Measurements from ENCODE around the gene KCNJ15. TPM values are rescaled to one million over a fixed set of nuclear protein-coding genes. Genes with fewer than 3 reads are reported as not detected.

KCNJ15 gene
- not detected in 2 replicates for total RNA-seq (2014; rRNA removed; shearing (Covaris generic); ENCODE audit: low replicate concordance)

GRCh38 chr21:38256599-38257302 is at the start of gene KCNJ15:
Gene KCNJ15 (plus strand): TSS chr21:38256991. CDS start chr21:38299262, 42,271 bp downstream.
- H3K79me2 ChIP-seq (ENCODE audit: low read length), result no peaks in the 10 kb centered on the region
- no peaks in the 10 kb centered on the region for H3K4me1 ChIP-seq (ENCODE audit: low read length)
- no peak for DNase-seq
- H3K9me2 ChIP-seq (replicated peaks; ENCODE audit: insufficient read depth, low read length), result no peaks in the 10 kb centered on the region
- H2AFZ ChIP-seq (ENCODE audit: low read length), result no peak within 1 kb of the TSS
- H3K36me3 ChIP-seq (ENCODE audit: insufficient read depth, low read length), result no peaks in the 10 kb centered on the region
- H3K27ac ChIP-seq (ENCODE audit: low read length), result no peak within 1 kb of the TSS
- H3K4me2 ChIP-seq (ENCODE audit: low read depth, low read length, poor library complexity, severe bottlenecking), result no peak within 1 kb of the TSS
- no peak within 1 kb of the TSS for H3K9ac ChIP-seq (ENCODE audit: low read length)
- no peak within 1 kb of the TSS for H3K4me3 ChIP-seq (ENCODE audit: low read length)
- no peaks in the 10 kb centered on the region for H4K20me1 ChIP-seq (ENCODE audit: insufficient read depth, low read depth, low read length)
- no peaks in the 10 kb centered on the region for H3K9me3 ChIP-seq (ENCODE audit: low read length)
- no peaks in the 10 kb centered on the region for H3K27me3 ChIP-seq (ENCODE audit: low read length)

- DNase-seq, result no peak
- no peaks in the 10 kb centered on the region for H3K27me3 ChIP-seq (ENCODE audit: low read length)
- no peaks in the 10 kb centered on the region for H3K9me3 ChIP-seq (ENCODE audit: low read length)
- H4K20me1 ChIP-seq (ENCODE audit: insufficient read depth, low read depth, low read length), result no peaks in the 10 kb centered on the region
- no peak overlapping the region for H2AFZ ChIP-seq (ENCODE audit: low read length)
- H3K79me2 ChIP-seq (ENCODE audit: low read length), result no peaks in the 10 kb centered on the region
- no peak overlapping the region for H3K4me3 ChIP-seq (ENCODE audit: low read length)
- no peaks in the 10 kb centered on the region for H3K4me1 ChIP-seq (ENCODE audit: low read length)
- no peak overlapping the region for H3K9ac ChIP-seq (ENCODE audit: low read length)
- no peak overlapping the region for H3K27ac ChIP-seq (ENCODE audit: low read length)
- H3K36me3 ChIP-seq (ENCODE audit: insufficient read depth, low read length), result no peaks in the 10 kb centered on the region
- H3K4me2 ChIP-seq (ENCODE audit: low read depth, low read length, poor library complexity, severe bottlenecking), result no peak overlapping the region
- no peaks in the 10 kb centered on the region for H3K9me2 ChIP-seq (replicated peaks; ENCODE audit: insufficient read depth, low read length)
These were observed 48.7 kb upstream of the KCNJ15 start for GRCh38 chr21:38208118-38208517.

GRCh38 chr21:38211321-38211720 is 45.5 kb upstream of the KCNJ15 start:
- Histone ChIP-seq H3K36me3 (ENCODE audit: insufficient read depth, low read length) (no peaks in the 10 kb centered on the region), H3K79me2 (ENCODE audit: low read length) (no peaks in the 10 kb centered on the region), H3K27ac (ENCODE audit: low read length) (no peak overlapping the region), H3K9ac (ENCODE audit: low read length) (no peak overlapping the region), H2AFZ (ENCODE audit: low read length) (no peak overlapping the region), H3K4me2 (ENCODE audit: low read depth, low read length, poor library complexity, severe bottlenecking) (no peak overlapping the region), H3K4me1 (ENCODE audit: low read length) (no peaks in the 10 kb centered on the region), H3K9me3 (ENCODE audit: low read length) (no peaks in the 10 kb centered on the region), H3K27me3 (ENCODE audit: low read length) (no peaks in the 10 kb centered on the region), H4K20me1 (ENCODE audit: insufficient read depth, low read depth, low read length) (no peaks in the 10 kb centered on the region), H3K4me3 (ENCODE audit: low read length) (no peak overlapping the region), H3K9me2 (replicated peaks; ENCODE audit: insufficient read depth, low read length) (no peaks in the 10 kb centered on the region)
- no peak for DNase-seq

- Histone ChIP-seq H4K20me1 (ENCODE audit: insufficient read depth, low read depth, low read length) (no peaks in the 10 kb centered on the region), H3K36me3 (ENCODE audit: insufficient read depth, low read length) (no peaks in the 10 kb centered on the region), H3K27me3 (ENCODE audit: low read length) (no peaks in the 10 kb centered on the region), H3K9ac (ENCODE audit: low read length) (no peak overlapping the region), H3K4me2 (ENCODE audit: low read depth, low read length, poor library complexity, severe bottlenecking) (no peak overlapping the region), H3K4me3 (ENCODE audit: low read length) (no peak overlapping the region), H3K79me2 (ENCODE audit: low read length) (no peaks in the 10 kb centered on the region), H3K27ac (ENCODE audit: low read length) (no peak overlapping the region), H3K9me2 (replicated peaks; ENCODE audit: insufficient read depth, low read length) (no peaks in the 10 kb centered on the region), H2AFZ (ENCODE audit: low read length) (no peak overlapping the region), H3K4me1 (ENCODE audit: low read length) (no peaks in the 10 kb centered on the region), H3K9me3 (ENCODE audit: low read length) (no peaks in the 10 kb centered on the region)
- DNase-seq, result no peak
These were observed 44.1 kb upstream of the KCNJ15 start for GRCh38 chr21:38212706-38213105.

GRCh38 chr21:38219049-38219628 is 37.7 kb upstream of the KCNJ15 start:
- H3K9ac ChIP-seq (ENCODE audit: low read length), result no peak overlapping the region
- no peak overlapping the region for H3K4me2 ChIP-seq (ENCODE audit: low read depth, low read length, poor library complexity, severe bottlenecking)
- no peak overlapping the region for H2AFZ ChIP-seq (ENCODE audit: low read length)

GRCh38 chr21:38220270-38220737 is 36.5 kb upstream of the KCNJ15 start:
- Histone ChIP-seq H3K9ac (ENCODE audit: low read length) (no peak overlapping the region), H3K27me3 (ENCODE audit: low read length) (no peaks in the 10 kb centered on the region), H3K79me2 (ENCODE audit: low read length) (no peaks in the 10 kb centered on the region), H3K27ac (ENCODE audit: low read length) (no peak overlapping the region), H3K4me1 (ENCODE audit: low read length) (no peaks in the 10 kb centered on the region), H3K9me2 (replicated peaks; ENCODE audit: insufficient read depth, low read length) (no peaks in the 10 kb centered on the region), H3K36me3 (ENCODE audit: insufficient read depth, low read length) (no peaks in the 10 kb centered on the region), H3K4me3 (ENCODE audit: low read length) (no peak overlapping the region), H4K20me1 (ENCODE audit: insufficient read depth, low read depth, low read length) (no peaks in the 10 kb centered on the region), H2AFZ (ENCODE audit: low read length) (no peak overlapping the region), H3K9me3 (ENCODE audit: low read length) (peaks cover 20% of the 10 kb centered on the region), H3K4me2 (ENCODE audit: low read depth, low read length, poor library complexity, severe bottlenecking) (no peak overlapping the region)
- DNase-seq, result no peak

More at GRCh38 chr21:38219049-38219628, 37.7 kb upstream of the KCNJ15 start:
- Histone ChIP-seq H3K9me3 (ENCODE audit: low read length) (peaks cover 9% of the 10 kb centered on the region), H3K9me2 (replicated peaks; ENCODE audit: insufficient read depth, low read length) (no peaks in the 10 kb centered on the region), H3K4me1 (ENCODE audit: low read length) (no peaks in the 10 kb centered on the region), H3K27me3 (ENCODE audit: low read length) (no peaks in the 10 kb centered on the region), H4K20me1 (ENCODE audit: insufficient read depth, low read depth, low read length) (no peaks in the 10 kb centered on the region), H3K79me2 (ENCODE audit: low read length) (no peaks in the 10 kb centered on the region), H3K27ac (ENCODE audit: low read length) (no peak overlapping the region), H3K4me3 (ENCODE audit: low read length) (no peak overlapping the region), H3K36me3 (ENCODE audit: insufficient read depth, low read length) (no peaks in the 10 kb centered on the region)
- peak; percentile 90 for DNase-seq

- Histone ChIP-seq H3K27ac (ENCODE audit: low read length) (no peak overlapping the region), H3K9me3 (ENCODE audit: low read length) (peaks cover 26% of the 10 kb centered on the region), H3K79me2 (ENCODE audit: low read length) (no peaks in the 10 kb centered on the region), H3K27me3 (ENCODE audit: low read length) (no peaks in the 10 kb centered on the region), H3K9me2 (replicated peaks; ENCODE audit: insufficient read depth, low read length) (no peaks in the 10 kb centered on the region), H3K4me2 (ENCODE audit: low read depth, low read length, poor library complexity, severe bottlenecking) (no peak overlapping the region), H3K4me1 (ENCODE audit: low read length) (no peaks in the 10 kb centered on the region), H3K4me3 (ENCODE audit: low read length) (no peak overlapping the region), H3K36me3 (ENCODE audit: insufficient read depth, low read length) (no peaks in the 10 kb centered on the region), H4K20me1 (ENCODE audit: insufficient read depth, low read depth, low read length) (no peaks in the 10 kb centered on the region), H3K9ac (ENCODE audit: low read length) (no peak overlapping the region), H2AFZ (ENCODE audit: low read length) (no peak overlapping the region)
- no peak for DNase-seq
These were observed 35.2 kb upstream of the KCNJ15 start for GRCh38 chr21:38221594-38221993.

- H3K9ac ChIP-seq (ENCODE audit: low read length), result no peak overlapping the region
- H2AFZ ChIP-seq (ENCODE audit: low read length), result no peak overlapping the region
- no peak overlapping the region for H3K27ac ChIP-seq (ENCODE audit: low read length)
- DNase-seq, result peak; percentile 51
- no peaks in the 10 kb centered on the region for H3K27me3 ChIP-seq (ENCODE audit: low read length)
- no peaks in the 10 kb centered on the region for H3K79me2 ChIP-seq (ENCODE audit: low read length)
- no peaks in the 10 kb centered on the region for H4K20me1 ChIP-seq (ENCODE audit: insufficient read depth, low read depth, low read length)
- H3K4me1 ChIP-seq (ENCODE audit: low read length), result no peaks in the 10 kb centered on the region
- H3K36me3 ChIP-seq (ENCODE audit: insufficient read depth, low read length), result no peaks in the 10 kb centered on the region
- H3K9me3 ChIP-seq (ENCODE audit: low read length), result peaks cover 37% of the 10 kb centered on the region
- no peaks in the 10 kb centered on the region for H3K9me2 ChIP-seq (replicated peaks; ENCODE audit: insufficient read depth, low read length)
- no peak overlapping the region for H3K4me3 ChIP-seq (ENCODE audit: low read length)
- H3K4me2 ChIP-seq (ENCODE audit: low read depth, low read length, poor library complexity, severe bottlenecking), result no peak overlapping the region
These were observed 32.8 kb upstream of the KCNJ15 start for GRCh38 chr21:38223893-38224540.

Measured in Karpas-422 (cell line).